ENCODE results near the gene ARSG.
"Not testable (repeated sequence)": the region's sequence is repeated elsewhere in the genome, so short reads cannot be mapped to it uniquely, and the experiment has no call there.

The ARSG gene

GRCh38 chr17:68399638-68400403 lies 108.5 kb downstream of the ARSG start:
- peak; percentile 57 for DNase-seq

GRCh38 chr17:68400404-68400735 lies 109.1 kb downstream of the ARSG start:
- DNase-seq = no peak

- no peak for DNase-seq
Measured at GRCh38 chr17:68401288-68401687, 110.0 kb downstream of the ARSG start.

- no peak for DNase-seq
Measured at GRCh38 chr17:68403122-68403521, 111.8 kb downstream of the ARSG start.

GRCh38 chr17:68403837-68404236 lies 112.5 kb downstream of the ARSG start:
- DNase-seq = not testable (repeated sequence)

GRCh38 chr17:68407656-68408055 lies 116.4 kb downstream of the ARSG start:
- not testable (repeated sequence) for DNase-seq

GRCh38 chr17:68413597-68414560 lies 122.6 kb downstream of the ARSG start:
- DNase-seq = peak; percentile 56

GRCh38 chr17:68414901-68415300 lies 123.6 kb downstream of the ARSG start:
- DNase-seq = not testable (repeated sequence)

GRCh38 chr17:68417317-68417716 lies 126.0 kb downstream of the ARSG start:
- DNase-seq = no peak

GRCh38 chr17:68418876-68419275 lies 127.6 kb downstream of the ARSG start:
- no peak for DNase-seq

- no peak for DNase-seq
Measured at GRCh38 chr17:68420065-68420464, 128.8 kb downstream of the ARSG start.

- no peak for DNase-seq
Measured at GRCh38 chr17:68421486-68421885, 130.2 kb downstream of the ARSG start.

GRCh38 chr17:68422821-68423220 lies 131.5 kb downstream of the ARSG start:
- DNase-seq = no peak

GRCh38 chr17:68423251-68423650 lies 132.0 kb downstream of the ARSG start:
- no peak for DNase-seq

- no peak for DNase-seq
Measured at GRCh38 chr17:68424203-68424602, 132.9 kb downstream of the ARSG start.

GRCh38 chr17:68424861-68425260 lies 133.6 kb downstream of the ARSG start:
- DNase-seq = no peak

- no peak for DNase-seq
Measured at GRCh38 chr17:68425979-68426378, 134.7 kb downstream of the ARSG start.

- DNase-seq = no peak
Measured at GRCh38 chr17:68427575-68427974, 136.3 kb downstream of the ARSG start.

GRCh38 chr17:68428498-68429172 lies 137.3 kb downstream of the ARSG start:
- DNase-seq = no peak

GRCh38 chr17:68429881-68430280 lies 138.6 kb downstream of the ARSG start:
- DNase-seq = no peak

GRCh38 chr17:68431045-68431608 lies 139.8 kb downstream of the ARSG start:
- no peak for DNase-seq

- DNase-seq = peak; percentile 44
Measured at GRCh38 chr17:68431661-68432071, 140.4 kb downstream of the ARSG start.
